ENCODE results near the gene RIOK3.
"Not testable (repeated sequence)": the region's sequence is repeated elsewhere in the genome, so short reads cannot be mapped to it uniquely, and the experiment has no call there.

The RIOK3 gene

GRCh38 chr18:23499291-23499781, 46.2 kb downstream of the RIOK3 start:
- no peak for DNase-seq

GRCh38 chr18:23501626-23502025, 48.5 kb downstream of the RIOK3 start:
- DNase-seq, result no peak

- DNase-seq, result no peak
Measured at GRCh38 chr18:23502516-23503037, 49.5 kb downstream of the RIOK3 start.

GRCh38 chr18:23503038-23503962, 50.2 kb downstream of the RIOK3 start, which contains the start of gene RMC1:
Gene RMC1 (plus strand): TSS chr18:23503511. CDS start chr18:23503619, 108 bp downstream.
- peak; percentile 98 for DNase-seq

- no peak for DNase-seq
Measured at GRCh38 chr18:23503963-23504344, 50.9 kb downstream of the RIOK3 start.

GRCh38 chr18:23504720-23505119, 51.6 kb downstream of the RIOK3 start:
- no peak for DNase-seq

GRCh38 chr18:23506393-23506792, 53.3 kb downstream of the RIOK3 start:
- no peak for DNase-seq

- not testable (repeated sequence) for DNase-seq
Measured at GRCh38 chr18:23510923-23511322, 57.8 kb downstream of the RIOK3 start.

- not testable (repeated sequence) for DNase-seq
Measured at GRCh38 chr18:23512216-23512615, 59.1 kb downstream of the RIOK3 start.

GRCh38 chr18:23512641-23513040, 59.6 kb downstream of the RIOK3 start:
- DNase-seq, result no peak

GRCh38 chr18:23515911-23516546, 62.9 kb downstream of the RIOK3 start:
- DNase-seq, result peak; percentile 73

- DNase-seq, result no peak
Measured at GRCh38 chr18:23519734-23520133, 66.6 kb downstream of the RIOK3 start.

- DNase-seq, result no peak
Measured at GRCh38 chr18:23521271-23521670, 68.2 kb downstream of the RIOK3 start.

- no peak for DNase-seq
Measured at GRCh38 chr18:23521907-23522306, 68.8 kb downstream of the RIOK3 start.

GRCh38 chr18:23523429-23524212, 70.5 kb downstream of the RIOK3 start:
- no peak for DNase-seq

- DNase-seq, result no peak
Measured at GRCh38 chr18:23524213-23524707, 71.2 kb downstream of the RIOK3 start.

GRCh38 chr18:23526501-23527063, 73.5 kb downstream of the RIOK3 start:
- no peak for DNase-seq

- DNase-seq, result no peak
Measured at GRCh38 chr18:23528580-23529472, 75.7 kb downstream of the RIOK3 start.

- DNase-seq, result no peak
Measured at GRCh38 chr18:23529604-23530003, 76.5 kb downstream of the RIOK3 start.

- no peak for DNase-seq
Measured at GRCh38 chr18:23530195-23530594, 77.1 kb downstream of the RIOK3 start.

- no peak for DNase-seq
Measured at GRCh38 chr18:23531912-23532311, 78.8 kb downstream of the RIOK3 start.
